Stimulated activated CD4-positive, alpha-beta T cell treated with anti-CD3 and anti-CD28 coated beads, TNF-alpha, amount 100 ng/mL, for 4 hours (primary cell): ENCODE measurements around the gene UCN.
"Not testable (repeated sequence)": the region's sequence is repeated elsewhere in the genome, so short reads cannot be mapped to it uniquely, and the experiment has no call there.

Source experiments
- DNase-seq, 3 experiments: peaks; one replicate each; pipeline ENCODE4 v3.0.0-alpha.2; 2020; ENCODE audit warnings: low read depth in 3 of 3

Gene UCN

DNA sequence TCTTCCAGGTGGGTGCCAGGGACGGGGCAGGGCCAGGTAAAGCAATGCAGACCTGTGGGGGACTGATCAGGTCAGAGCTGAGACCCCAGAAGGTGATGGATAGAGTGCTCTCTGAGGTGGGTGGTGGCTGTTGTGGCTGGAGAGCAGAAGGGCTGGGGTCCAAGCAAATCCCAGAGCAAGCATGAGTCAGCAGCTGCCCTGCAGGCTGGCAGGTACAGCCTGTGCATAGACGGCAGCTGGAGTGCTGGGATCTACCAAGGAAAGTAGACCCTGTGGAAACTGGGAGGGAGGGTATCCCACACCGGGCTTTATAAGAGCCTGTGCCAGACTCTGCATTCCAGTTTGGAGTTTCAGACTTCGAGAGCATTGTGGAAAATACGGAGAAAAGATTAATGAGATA lies 25.4 kb downstream of the UCN start:
- DNase-seq: no peak

- DNase-seq: no peak
Observed at GRCh38 chr2:27281855-27282559, 26.2 kb downstream of the UCN start, which contains the start of gene TRIM54. TSS of gene TRIM54 (plus strand) at chr2:27282429. CDS start at chr2:27282732, 303 bp downstream.

DNA sequence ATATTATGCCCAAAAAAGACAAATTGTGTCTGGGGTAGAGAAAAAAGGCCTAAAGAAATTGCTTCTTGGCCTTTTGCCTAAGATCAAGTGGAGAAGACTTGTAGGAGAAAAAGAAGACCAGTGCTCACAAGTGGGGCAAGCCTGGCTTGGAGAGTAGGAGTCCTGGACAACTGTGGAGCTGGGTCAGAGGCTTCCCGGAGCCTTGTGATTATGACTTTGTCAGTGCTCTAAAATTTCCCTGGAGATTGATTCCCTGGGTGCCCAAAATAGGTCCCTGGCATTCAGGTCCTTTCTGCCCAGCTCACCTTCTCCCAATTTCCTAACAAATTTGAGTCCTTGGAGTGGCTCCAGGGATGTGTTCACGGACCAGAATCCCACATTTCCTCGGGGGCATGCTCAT lies 26.8 kb downstream of the UCN start:
- DNase-seq: no peak

- DNase-seq: no peak
Observed at GRCh38 chr2:27280826-27281225, 27.4 kb downstream of the UCN start.

DNA sequence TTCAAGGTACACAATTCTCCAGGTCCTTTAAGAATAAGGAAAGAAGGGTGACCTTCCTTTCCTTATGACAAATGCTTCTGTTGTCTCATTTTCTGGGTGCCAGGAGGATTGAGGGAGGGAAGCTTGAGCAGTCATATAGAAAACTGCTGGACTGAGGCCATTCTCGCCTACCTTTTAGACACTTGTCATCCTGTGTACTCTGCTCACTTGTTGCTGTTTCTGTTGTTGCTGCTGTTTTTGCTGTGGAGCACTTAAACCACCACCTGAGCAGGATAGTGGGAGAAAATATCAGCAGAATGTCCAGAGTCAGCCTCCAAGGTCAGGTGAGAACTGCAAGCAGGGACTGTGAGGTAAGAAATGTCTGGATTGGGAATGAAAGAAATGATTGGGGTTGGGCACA lies 30.2 kb downstream of the UCN start:
- DNase-seq: no peak

DNA sequence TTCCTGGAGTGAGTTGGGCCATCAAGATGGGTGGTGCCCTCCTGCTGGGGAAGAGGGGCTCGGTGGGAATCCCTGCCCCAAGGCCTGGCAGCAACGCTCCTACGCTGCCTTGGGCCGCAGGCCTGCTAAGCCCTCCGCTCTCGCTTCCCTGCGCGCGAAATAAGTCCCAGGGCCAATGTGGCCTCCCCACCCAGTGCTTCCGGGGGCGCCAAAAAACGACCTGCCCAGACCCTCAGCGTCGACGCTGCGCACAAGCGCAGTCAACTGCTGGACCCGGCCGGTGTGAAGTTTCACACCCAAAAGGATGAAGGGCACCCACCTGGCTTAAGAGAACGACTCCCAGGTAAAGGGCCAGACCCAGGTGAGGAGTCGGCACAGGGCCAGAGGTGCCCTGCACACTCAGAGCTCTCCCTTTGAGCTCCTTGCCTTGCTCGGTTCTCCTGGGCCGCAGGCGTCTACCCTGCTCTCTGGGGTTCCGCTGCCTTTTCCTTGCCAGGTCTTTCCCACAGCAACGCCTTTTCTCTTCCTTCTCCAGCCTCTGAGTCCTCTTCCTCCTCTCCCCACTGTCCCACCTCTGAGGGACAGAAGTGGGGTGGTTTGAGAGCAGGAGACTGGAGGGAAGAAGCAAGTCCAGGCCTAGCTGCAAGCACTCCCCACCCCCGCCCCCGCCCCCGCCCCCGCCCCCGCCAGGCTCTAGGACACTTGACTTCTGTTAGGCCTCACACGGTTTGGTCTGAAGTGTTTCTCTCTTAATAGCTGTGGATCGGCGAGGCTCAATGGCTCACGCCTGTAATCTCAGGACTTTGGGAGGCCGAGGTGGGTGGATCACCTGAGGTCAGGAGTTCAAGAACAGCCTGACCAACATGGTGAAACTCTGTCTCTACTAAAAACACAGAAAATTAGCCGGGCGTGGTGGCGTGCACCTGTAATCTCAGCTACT lies 32.8 kb downstream of the UCN start, which contains the start of gene DNAJC5G:
DNAJC5G (plus strand) TSS at position 223 of the 940 bp plus-strand sequence. CDS start 1,296 bp downstream, outside the sequence.
- DNase-seq: no peak

DNA sequence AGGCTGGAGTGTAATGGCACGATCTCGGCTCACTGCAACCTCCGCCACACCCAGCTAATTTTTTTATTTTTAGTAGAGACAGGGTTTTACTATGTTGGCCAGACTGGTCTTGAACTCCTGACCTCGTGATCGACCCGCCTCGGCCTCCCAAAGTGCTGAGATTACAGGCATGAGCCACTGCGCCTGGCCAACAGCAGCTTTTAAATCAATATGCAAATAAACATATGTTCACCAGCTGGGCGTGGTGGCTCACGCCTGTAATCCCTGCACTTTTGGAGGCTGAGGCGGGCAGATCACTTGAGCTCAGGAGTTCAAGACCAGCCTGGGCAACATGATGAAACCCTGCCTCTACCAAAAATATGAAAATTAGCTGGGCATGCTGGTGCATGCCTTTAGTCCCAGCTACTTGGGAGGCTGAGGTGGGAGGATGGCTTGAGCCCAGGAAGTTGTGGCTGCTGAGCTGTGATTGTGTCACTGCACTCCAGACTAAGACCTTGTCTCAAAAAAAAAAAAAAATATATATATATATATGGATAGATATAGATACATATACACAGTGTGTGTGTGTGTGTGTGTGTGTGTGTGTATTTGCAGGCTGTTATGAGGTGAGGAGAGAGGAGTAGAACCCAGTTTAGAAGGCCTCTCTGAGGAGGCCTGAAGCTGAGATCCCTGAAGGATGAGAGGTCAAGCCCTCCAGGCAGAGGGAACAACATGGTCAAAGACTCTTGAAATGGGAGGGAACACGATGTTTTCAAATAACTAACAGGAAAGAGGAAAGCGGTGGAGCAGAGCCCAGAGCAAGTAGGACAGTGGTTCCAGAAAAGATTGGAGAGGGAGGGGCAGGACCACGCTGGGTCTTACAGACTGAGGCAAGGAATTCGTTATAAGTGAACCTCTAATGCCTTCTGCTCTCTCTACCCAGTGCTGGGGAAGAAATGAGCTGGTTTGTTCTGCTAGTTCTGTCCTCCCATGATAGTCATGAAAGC lies 35.4 kb downstream of the UCN start:
- not testable (repeated sequence) for DNase-seq

DNA sequence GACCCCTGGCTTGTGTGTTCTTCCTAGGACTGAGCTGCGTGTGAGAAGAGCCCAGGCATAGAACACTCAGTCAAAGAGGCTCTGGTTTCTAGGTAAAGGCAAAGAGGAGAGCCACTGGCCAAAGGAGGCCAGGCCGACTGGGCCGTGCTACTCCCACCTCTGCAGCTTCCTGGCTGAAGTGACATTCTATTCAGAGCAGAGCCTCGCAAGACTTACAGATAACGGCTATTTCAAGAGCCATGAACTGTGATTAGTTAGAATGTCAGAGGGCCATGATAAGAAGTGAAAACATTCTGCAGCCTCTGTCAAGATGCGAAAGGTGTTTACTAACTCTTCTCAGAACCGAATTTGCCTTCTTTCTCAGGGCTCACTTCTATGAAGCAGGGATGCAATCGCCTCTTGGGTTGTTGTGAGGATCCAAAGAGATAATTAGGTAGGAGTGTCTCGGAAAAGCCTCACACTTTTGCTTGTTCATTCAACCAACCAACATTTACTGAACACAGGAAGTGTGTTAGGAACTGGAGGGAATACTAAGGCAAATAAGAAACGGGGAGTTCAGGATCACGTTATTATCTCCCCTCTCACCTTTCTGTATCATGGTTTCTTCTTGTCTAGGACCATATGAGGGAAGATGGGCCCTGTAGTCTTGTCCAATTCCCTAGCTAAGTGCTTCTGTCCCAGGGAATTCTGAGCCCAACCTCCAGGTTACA lies 36.5 kb downstream of the UCN start:
- no peak for DNase-seq

- no peak for DNase-seq
Observed at GRCh38 chr2:27270670-27271069, 37.6 kb downstream of the UCN start.

DNA sequence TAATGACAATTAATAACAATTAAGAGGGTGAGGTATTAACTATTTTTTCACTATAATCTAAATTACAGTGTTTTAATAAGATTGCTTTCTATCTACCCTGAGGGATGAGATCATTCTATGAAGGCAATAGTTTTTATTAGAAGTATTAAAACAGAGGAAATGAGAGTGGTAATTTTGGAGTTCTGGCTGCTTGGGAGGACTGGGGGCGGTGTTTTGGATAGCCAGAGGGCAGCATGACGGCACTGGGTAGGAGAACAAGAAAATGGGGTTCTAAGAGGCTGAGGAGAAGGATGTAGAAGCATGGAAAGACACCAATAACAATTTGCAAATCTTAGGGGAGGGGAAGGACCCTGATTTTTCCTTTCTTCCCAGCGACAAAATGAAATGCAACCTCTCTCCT lies 38.1 kb downstream of the UCN start:
- no peak for DNase-seq

- not testable (repeated sequence) for DNase-seq
Observed at GRCh38 chr2:27268296-27268695, 39.9 kb downstream of the UCN start.

- DNase-seq: no peak
Observed at GRCh38 chr2:27265536-27265870, 42.7 kb downstream of the UCN start.

DNA sequence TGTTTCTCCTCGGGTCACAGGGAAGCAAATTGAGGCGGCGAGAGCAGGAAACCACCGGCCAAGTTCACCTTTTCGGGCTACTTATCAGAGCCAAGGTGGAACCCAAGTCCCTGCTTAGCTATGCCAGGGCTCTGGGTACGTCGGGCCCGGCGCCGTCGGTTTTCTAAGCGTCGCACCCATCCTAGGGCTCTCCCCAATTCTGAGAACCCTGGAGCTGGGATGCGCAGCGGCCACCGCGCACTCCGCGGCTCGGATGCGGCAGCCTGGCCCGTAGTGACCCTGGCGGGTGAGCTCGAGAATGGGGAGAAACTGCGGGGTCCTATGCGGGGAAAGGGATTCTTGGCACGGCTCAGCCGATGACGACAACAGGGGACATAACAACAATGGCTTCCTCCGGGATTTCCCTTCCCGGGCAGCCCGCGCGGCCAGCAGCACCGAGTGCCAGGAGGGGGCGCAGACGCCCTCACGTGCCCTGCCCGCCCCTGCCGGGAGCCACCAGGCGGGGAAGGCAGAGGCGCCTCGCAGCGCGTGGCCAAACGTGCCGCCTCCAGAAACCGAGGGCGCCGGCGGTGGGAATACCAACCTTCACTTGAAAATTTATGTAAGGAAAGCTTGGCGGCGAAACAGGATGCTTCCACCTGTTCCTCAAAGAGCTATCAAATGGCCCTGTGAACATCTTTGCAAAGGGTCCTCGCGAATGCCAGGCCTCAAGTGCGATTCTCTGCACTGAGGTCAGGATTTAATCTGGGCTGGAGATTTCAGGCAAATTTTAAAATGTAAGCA lies 43.3 kb downstream of the UCN start:
- DNase-seq: peak in 2 of 3 experiments; percentile 31 to 37

DNA sequence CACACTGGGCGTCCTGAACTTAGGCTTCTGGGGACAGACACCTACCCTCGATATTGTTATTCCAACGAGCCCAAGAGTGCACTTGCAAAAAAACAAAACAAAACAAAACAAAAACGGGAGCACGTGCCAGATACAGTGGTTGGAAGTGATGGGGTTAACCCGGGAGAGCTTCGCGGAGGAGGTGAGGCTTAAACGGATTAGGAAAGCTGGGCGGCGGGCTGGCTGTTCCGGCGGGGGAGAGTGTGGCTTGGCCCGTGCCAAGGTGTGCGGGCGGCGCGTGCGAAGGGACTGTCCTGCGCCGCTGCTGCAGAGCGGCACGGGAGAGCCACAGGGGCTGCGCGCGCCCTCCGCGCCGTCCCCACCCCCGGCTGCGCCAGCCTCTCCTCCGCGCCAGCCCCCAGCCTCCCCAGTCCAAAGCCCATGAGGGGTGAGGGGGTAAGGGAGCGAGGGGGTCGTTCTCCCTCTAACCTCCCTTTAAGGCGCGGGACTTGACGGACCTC lies 43.9 kb downstream of the UCN start:
- no peak for DNase-seq

DNA sequence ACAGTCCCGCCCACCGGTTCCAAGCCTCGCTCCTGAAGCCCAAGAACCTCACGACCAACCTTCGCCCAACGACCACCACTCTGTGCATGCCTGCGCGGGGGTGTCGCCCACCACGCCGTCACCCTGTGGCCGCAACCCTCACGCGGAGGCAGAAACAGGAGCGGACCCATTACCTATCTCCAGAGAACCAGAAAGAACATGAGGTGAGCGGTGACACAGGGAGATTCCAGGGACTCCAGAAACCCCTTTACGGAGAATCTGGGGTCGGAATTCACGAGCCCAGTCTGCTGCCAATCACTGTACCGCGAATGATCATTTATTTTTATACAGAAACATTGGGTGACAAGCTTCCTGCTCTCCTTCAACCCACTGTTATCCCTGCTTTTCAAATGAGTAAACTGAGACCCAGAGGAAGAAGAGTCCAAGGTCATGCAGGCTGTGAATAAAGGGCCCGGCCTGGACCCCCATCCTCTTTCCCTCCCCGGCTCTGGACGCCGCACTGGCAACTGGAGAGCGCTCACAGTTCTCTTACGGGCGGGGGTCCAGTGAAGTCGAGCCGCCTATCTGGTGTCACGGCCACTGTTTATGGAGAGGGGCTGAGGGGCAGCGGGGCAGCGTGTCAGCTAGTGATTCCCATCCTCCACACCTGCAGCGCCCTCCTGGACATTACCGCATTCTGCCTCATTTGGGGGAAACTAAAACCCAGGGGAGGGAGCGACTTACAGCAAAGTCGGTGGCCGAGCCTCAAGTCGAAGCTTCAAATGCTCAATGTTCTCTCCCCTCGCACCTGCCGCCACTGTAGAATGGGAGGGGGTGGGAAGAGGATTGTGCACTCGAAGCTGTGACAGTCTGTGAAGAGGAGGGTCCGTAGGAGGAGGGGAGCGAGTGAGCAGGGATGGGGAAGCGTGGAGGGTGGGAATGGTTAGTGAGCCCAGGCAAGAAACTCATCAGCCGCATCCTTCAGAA lies 44.7 kb downstream of the UCN start:
- no peak for DNase-seq

DNA sequence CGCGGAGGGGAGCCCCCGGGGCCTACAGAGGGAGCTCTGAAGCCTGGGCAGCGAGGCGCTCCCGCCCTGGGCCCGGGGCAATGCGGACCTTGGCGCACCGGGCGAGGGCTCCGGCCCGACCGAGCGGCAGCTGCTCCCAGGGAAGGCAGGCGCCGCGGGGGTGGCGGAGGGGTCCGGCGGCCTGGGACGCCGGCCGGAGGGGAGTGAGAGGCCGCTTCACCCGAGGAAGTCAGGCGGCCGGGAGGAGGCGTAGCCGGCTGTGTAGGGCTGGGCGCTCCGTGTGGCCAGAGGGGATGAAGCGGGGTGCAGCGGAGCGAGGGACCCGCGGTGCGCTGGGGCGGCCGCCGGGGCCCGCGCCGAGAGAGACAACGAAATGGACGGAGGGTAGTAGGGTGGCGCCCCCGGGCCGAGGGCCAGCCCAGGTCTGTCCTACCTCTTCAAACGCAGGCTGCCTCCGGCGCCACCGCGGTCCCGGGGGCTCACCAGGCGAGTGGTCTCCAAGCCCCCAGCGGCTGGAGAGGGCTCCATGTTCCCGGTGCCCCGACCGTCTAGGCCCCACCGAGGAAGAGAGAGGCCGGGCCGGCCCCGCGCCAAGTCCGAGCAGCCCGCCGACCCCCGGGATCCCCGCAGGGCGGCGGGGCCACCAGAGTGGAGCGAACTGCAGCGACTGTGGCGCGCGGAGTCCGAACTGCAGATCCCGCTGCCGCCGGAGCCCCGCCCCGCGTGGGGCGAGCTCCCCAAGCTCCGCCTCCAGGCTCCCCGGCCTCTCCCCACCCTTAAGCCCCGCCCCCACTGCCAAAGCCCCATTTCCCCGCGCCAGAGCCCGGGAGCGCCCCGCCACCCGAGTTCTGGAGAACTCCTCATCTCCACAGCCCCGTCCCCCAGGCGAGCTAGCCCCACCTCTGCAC lies 45.6 kb downstream of the UCN start, which contains the start of gene SLC30A3:
SLC30A3 (minus strand) TSS at position 669 of the 908 bp plus-strand sequence; CDS start at position 528, 141 bp downstream.
- DNase-seq: peak; percentile 46 to 61 (median 51)

DNA sequence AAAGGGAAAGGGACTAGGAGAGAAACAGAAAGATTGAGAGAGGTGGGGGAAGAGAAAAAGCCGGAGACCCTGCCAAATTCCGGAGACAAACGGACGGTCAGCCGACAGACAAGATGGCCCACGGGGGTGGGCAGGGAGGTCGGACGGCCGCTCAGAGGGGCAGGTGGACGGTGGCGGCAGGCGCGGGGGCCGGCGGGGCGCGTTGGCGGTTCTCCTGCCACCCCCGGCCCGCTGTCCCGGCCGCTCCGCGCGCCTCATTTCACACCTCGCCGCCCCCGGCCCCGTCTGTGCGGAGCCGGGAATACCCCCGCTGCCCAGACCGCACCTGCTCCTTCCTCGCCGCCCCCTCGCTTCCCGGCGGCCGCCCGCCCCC lies 46.3 kb downstream of the UCN start:
- DNase-seq: no peak
